SK-N-SH (cell line): ENCODE measurements around the gene PLXNA4.

Experiments
- CTCF ChIP-seq: fragments of 200-600 bp; sonication (generic); IDR thresholded peaks from 2 replicates; pipeline ENCODE4 v1.6.1; 2017; ENCODE audit warnings: antibody characterized with exemption, mild to moderate bottlenecking, moderate library complexity
- TF ChIP-seq, protein P1 (sequence below): fragments of 150-350 bp; IDR thresholded peaks from 2 replicates; pipeline ENCODE4 v1.6.1; 2017; ENCODE audit warnings: antibody characterized with exemption, low read length, low read depth, borderline replicate concordance

- TF ChIP-seq, protein P1, sequence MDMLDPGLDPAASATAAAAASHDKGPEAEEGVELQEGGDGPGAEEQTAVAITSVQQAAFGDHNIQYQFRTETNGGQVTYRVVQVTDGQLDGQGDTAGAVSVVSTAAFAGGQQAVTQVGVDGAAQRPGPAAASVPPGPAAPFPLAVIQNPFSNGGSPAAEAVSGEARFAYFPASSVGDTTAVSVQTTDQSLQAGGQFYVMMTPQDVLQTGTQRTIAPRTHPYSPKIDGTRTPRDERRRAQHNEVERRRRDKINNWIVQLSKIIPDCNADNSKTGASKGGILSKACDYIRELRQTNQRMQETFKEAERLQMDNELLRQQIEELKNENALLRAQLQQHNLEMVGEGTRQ = no peak
- TF ChIP-seq CTCF = no peak
These were observed 190.0 kb downstream of the PLXNA4 start for GRCh38 chr7:132386201-132386681.
